ENCODE data around the gene AURKAIP1.

- TF ChIP-seq CTCF (IDR thresholded peaks at IDR 0.05) (no peak), TAF1 (IDR thresholded peaks at IDR 0.05; ENCODE audit: borderline replicate concordance, low read depth, low read length) (no peak), POLR2AphosphoS5 (IDR thresholded peaks at IDR 0.05; ENCODE audit: low read depth, low read length) (no peak), CHD2 (IDR thresholded peaks at IDR 0.05; ENCODE audit: low read length, partially characterized antibody) (no peak), RFX5 (IDR thresholded peaks at IDR 0.05; ENCODE audit: low read length) (no peak), USF2 (IDR thresholded peaks at IDR 0.05; ENCODE audit: borderline replicate concordance, low read depth, low read length) (no peak), GATA2 (CRISPR knock-in tag; IDR thresholded peaks at IDR 0.05) (no peak), MXI1 (IDR thresholded peaks at IDR 0.05; ENCODE audit: low read depth, low read length) (no peak), EP300 (IDR thresholded peaks at IDR 0.05; ENCODE audit: borderline replicate concordance in 1 of 2, low read depth in 1 of 2, low read length in 1 of 2) (no peak)
Measured at GRCh38 chr1:1345860-1346500, 29.0 kb downstream of the AURKAIP1 start.
